Hepatocyte (in vitro differentiated cells): ENCODE results near the gene TSGA10IP. TPM values are rescaled to one million over a fixed set of nuclear protein-coding genes. Genes with fewer than 3 reads are reported as not detected.

Experiments used
- DNase-seq: peaks from one replicate; pipeline ENCODE4 v3.0.0-alpha.2; 2016; ENCODE audit warnings: low spot score
- H2AFZ ChIP-seq: fragments of 200-600 bp; sonication (generic); 2 replicates; pipeline ENCODE4 v1.6.0; 2016; ENCODE audit warnings: antibody characterized with exemption, mild to moderate bottlenecking
- H3K27ac ChIP-seq: fragments of 200-600 bp; sonication (generic); 2 replicates; pipeline ENCODE4 v1.5.1; 2016; ENCODE audit warnings: mild to moderate bottlenecking
- H3K27me3 ChIP-seq: fragments of 200-600 bp; sonication (generic); 2 replicates; pipeline ENCODE4 v1.6.1; 2016
- H3K36me3 ChIP-seq: fragments of 200-600 bp; sonication (generic); replicated peaks from 2 replicates; pipeline ENCODE4 v1.5.1; 2016; ENCODE audit warnings: low read depth; ENCODE audit not compliant: insufficient read depth
- H3K4me1 ChIP-seq: fragments of 200-600 bp; sonication (generic); 2 replicates; pipeline ENCODE4 v1.5.1; 2016; ENCODE audit warnings: mild to moderate bottlenecking, moderate library complexity; ENCODE audit not compliant: insufficient read depth
- H3K4me2 ChIP-seq: fragments of 200-600 bp; sonication (generic); 2 replicates; pipeline ENCODE4 v1.6.0; 2016
- H3K4me3 ChIP-seq: fragments of 200-600 bp; sonication (generic); 2 replicates; pipeline ENCODE4 v1.5.1; 2016; ENCODE audit warnings: mild to moderate bottlenecking
- H3K79me2 ChIP-seq: fragments of 200-600 bp; sonication (generic); 2 replicates; pipeline ENCODE4 v1.6.0; 2017; ENCODE audit warnings: mild to moderate bottlenecking
- H3K9me2 ChIP-seq: fragments of 200-600 bp; sonication (generic); replicated peaks from 2 replicates; pipeline ENCODE4 v1.6.0; 2017; ENCODE audit warnings: mild to moderate bottlenecking; ENCODE audit not compliant: insufficient read depth
- H3K9me3 ChIP-seq: fragments of 200-600 bp; sonication (generic); 2 replicates; pipeline ENCODE4 v1.5.1; 2016; ENCODE audit warnings: low read depth, mild to moderate bottlenecking
- H4K20me1 ChIP-seq: fragments of 200-600 bp; sonication (generic); 2 replicates; pipeline ENCODE4 v1.6.0; 2016; ENCODE audit warnings: mild to moderate bottlenecking; ENCODE audit not compliant: insufficient read depth, poor library complexity, severe bottlenecking
- CTCF ChIP-seq: fragments of 200-600 bp; sonication (generic); IDR thresholded peaks from 2 replicates; pipeline ENCODE4 v1.5.1; 2016; ENCODE audit warnings: antibody characterized with exemption, mild to moderate bottlenecking; ENCODE audit not compliant: poor library complexity
- EZH2 ChIP-seq: fragments of 200-600 bp; sonication (generic); IDR thresholded peaks from 2 replicates; pipeline ENCODE4 v1.6.1; 2016; ENCODE audit warnings: antibody characterized with exemption, mild to moderate bottlenecking, borderline replicate concordance
- EZH2phosphoT487 ChIP-seq: fragments of 200-600 bp; sonication (generic); IDR thresholded peaks from one replicate; pipeline ENCODE4 v1.6.1; 2018; ENCODE audit warnings: antibody characterized with exemption, mild to moderate bottlenecking, low read depth, moderate library complexity; ENCODE audit not compliant: unreplicated experiment, severe bottlenecking
- WGBS: methylation state at CpG from one replicate; pipeline ENCODE4 v1.1.6; 2016; ENCODE audit warnings: low lambda C conversion rate; ENCODE audit errors: missing lambda C conversion rate; 5-methylcytosine and 5-hydroxymethylcytosine counted together
- polyA plus RNA-seq: library from polyadenylated mRNA; unstranded; fragments of >200 nt; fragmentation: Nextera tagmentation; extraction: Ambion mirVana; gene quantifications from 2 replicates; pipeline ENCODE4 v1.2.1, GENCODE V29; 2016
- total RNA-seq: library from RNA; depleted of rRNA; stranded (reverse); fragments of >200 nt; gene quantifications from 2 replicates; pipeline ENCODE4 v1.2.3, GENCODE V29; 2014

Gene TSGA10IP
- total and polyA plus RNA-seq, 2 experiments from 2014 or later: not detected

- DNase-seq: no peak
- no peak overlapping the region for H3K4me2 ChIP-seq
- no peak overlapping the region for H3K4me3 ChIP-seq
- 84% methylated on average over 12 of the region's 12 CpGs for WGBS
- H4K20me1 ChIP-seq: no peaks in the 10 kb centered on the region
- H3K9me2 ChIP-seq: no peaks in the 10 kb centered on the region
- H3K36me3 ChIP-seq: no peaks in the 10 kb centered on the region
- no peaks in the 10 kb centered on the region for H3K9me3 ChIP-seq
- H3K27me3 ChIP-seq: no peaks in the 10 kb centered on the region
- H2AFZ ChIP-seq: no peak overlapping the region
- H3K4me1 ChIP-seq: no peaks in the 10 kb centered on the region
- H3K27ac ChIP-seq: no peak overlapping the region
- no peaks in the 10 kb centered on the region for H3K79me2 ChIP-seq
- no peak for TF ChIP-seq CTCF
- TF ChIP-seq EZH2: no peak
- TF ChIP-seq EZH2phosphoT487: no peak
Measured at GRCh38 chr11:65981101-65981740, 35.9 kb downstream of the TSGA10IP start.

GRCh38 chr11:65981972-65982823 is 36.9 kb downstream of the TSGA10IP start:
- Histone ChIP-seq H2AFZ (no peak overlapping the region), H3K4me3 (no peak overlapping the region), H3K4me1 (no peaks in the 10 kb centered on the region), H3K9me3 (no peaks in the 10 kb centered on the region), H3K27ac (no peak overlapping the region), H3K79me2 (no peaks in the 10 kb centered on the region), H4K20me1 (no peaks in the 10 kb centered on the region), H3K36me3 (no peaks in the 10 kb centered on the region), H3K4me2 (no peak overlapping the region), H3K9me2 (no peaks in the 10 kb centered on the region), H3K27me3 (no peaks in the 10 kb centered on the region)
- no peak for DNase-seq
- 85% methylated on average over 15 of the region's 16 CpGs for WGBS
- TF ChIP-seq EZH2phosphoT487: no peak
- no peak for TF ChIP-seq CTCF
- no peak for TF ChIP-seq EZH2

- H3K9me2 ChIP-seq: no peaks in the 10 kb centered on the region
- no peaks in the 10 kb centered on the region for H4K20me1 ChIP-seq
- no peak overlapping the region for H3K27ac ChIP-seq
- no peaks in the 10 kb centered on the region for H3K9me3 ChIP-seq
- no peaks in the 10 kb centered on the region for H3K79me2 ChIP-seq
- WGBS: 85% methylated on average over 22 of the region's 22 CpGs
- TF ChIP-seq CTCF (no peak), EZH2phosphoT487 (no peak), EZH2 (no peak)
- H3K4me2 ChIP-seq: no peak overlapping the region
- DNase-seq: no peak
- H3K27me3 ChIP-seq: no peaks in the 10 kb centered on the region
- no peak overlapping the region for H3K4me3 ChIP-seq
- no peaks in the 10 kb centered on the region for H3K4me1 ChIP-seq
- no peak overlapping the region for H2AFZ ChIP-seq
- H3K36me3 ChIP-seq: no peaks in the 10 kb centered on the region
Measured at GRCh38 chr11:65982824-65983588, 37.7 kb downstream of the TSGA10IP start.
